Caco-2 (cell line): ENCODE results near the gene C21orf58. TPM values are rescaled to one million over a fixed set of nuclear protein-coding genes. Genes with fewer than 3 reads are reported as not detected.

ENCODE experiments used
- BruUV-seq: library from RNA; stranded (reverse); fragments of 400-500 nt; replicated peaks from 2 replicates; lab custom pipeline; 2021; lab: Mats Ljungman, UMichigan
- CTCF ChIA-PET: fragments of 300-600 bp; sonication (Branson Sonifier 250); formaldehyde crosslinking; loops from one replicate; lab custom pipeline; 2022; ENCODE audit warnings: antibody characterized with exemption; lab: Charles Lee
- POLR2A ChIA-PET: fragments of 300-600 bp; sonication (Branson Sonifier 250); formaldehyde crosslinking; loops from one replicate; lab custom pipeline; 2022; ENCODE audit warnings: antibody characterized with exemption; lab: Charles Lee
- DNase-seq, 2 experiments: peaks; one replicate each; pipeline versions ENCODE4 v3.0.0 to v3.0.0-alpha.2; 2020 to 2022
- H3K27me3 ChIP-seq: replicated peaks from 2 replicates; pipeline ENCODE4 v1.6.0; 2011; ENCODE audit warnings: low read length; ENCODE audit not compliant: control insufficient read depth, insufficient read depth
- H3K36me3 ChIP-seq: 2 replicates; pipeline ENCODE4 v1.5.1; 2011; ENCODE audit warnings: low read length; ENCODE audit not compliant: control insufficient read depth, insufficient read depth
- H3K4me1 ChIP-seq: fragments of 250-450 bp; sonication (Bioruptor Pico); 2 replicates; pipeline ENCODE4 v1.5.1; 2020; ENCODE audit warnings: mild to moderate bottlenecking
- H3K4me3 ChIP-seq: 2 replicates; pipeline ENCODE4 v1.5.1; 2011; ENCODE audit warnings: low read depth, mild to moderate bottlenecking, control low read depth, low read length
- H3K9me3 ChIP-seq: fragments of 250-450 bp; sonication (Bioruptor Pico); 2 replicates; pipeline ENCODE4 v1.5.1; 2020; ENCODE audit warnings: mild to moderate bottlenecking, moderate library complexity
- H3K27ac Mint-ChIP-seq: one replicate; pipeline ENCODE4 v1.8.0; 2022; ENCODE audit warnings: mixed read lengths; ENCODE audit not compliant: unreplicated experiment
- H3K27me3 Mint-ChIP-seq: one replicate; pipeline ENCODE4 v1.8.0; 2022; ENCODE audit warnings: mixed read lengths; ENCODE audit not compliant: insufficient read depth, unreplicated experiment
- H3K36me3 Mint-ChIP-seq: one replicate; pipeline ENCODE4 v1.8.0; 2022; ENCODE audit warnings: mild to moderate bottlenecking, mixed read lengths; ENCODE audit not compliant: insufficient read depth, unreplicated experiment
- H3K4me1 Mint-ChIP-seq: one replicate; pipeline ENCODE4 v1.8.0; 2022; ENCODE audit warnings: low read depth, mixed read lengths; ENCODE audit not compliant: unreplicated experiment
- H3K4me3 Mint-ChIP-seq: one replicate; pipeline ENCODE4 v1.8.0; 2022; ENCODE audit warnings: mild to moderate bottlenecking, moderate library complexity, mixed read lengths; ENCODE audit not compliant: unreplicated experiment
- H3K9me3 Mint-ChIP-seq: one replicate; pipeline ENCODE4 v1.8.0; 2022; ENCODE audit warnings: mixed read lengths; ENCODE audit not compliant: unreplicated experiment
- intact Hi-C: fragments of 100-400 bp; cut with micrococcal nuclease; formaldehyde crosslinking; loops from one replicate; pipeline ENCODE4 v1.10.0; 2022; ENCODE audit not compliant: unreplicated experiment
- total RNA-seq: library from RNA; stranded (reverse); gene quantifications from 2 replicates; pipeline ENCODE4 v1.2.3, GENCODE V29; 2022
- TF ChIP-seq, protein P1 (sequence below), 2 experiments: fragments of 200-600 bp in 1 of 2; IDR thresholded peaks; 1 replicate in 1 of 2; 2 replicates in 1 of 2; pipeline versions ENCODE4 v1.5.1 to v1.8.0; 2011 to 2022; ENCODE audit warnings: antibody characterized with exemption in 1 of 2, control low read depth in 1 of 2, inconsistent platforms in 1 of 2, low read depth in 1 of 2, low read length in 1 of 2, mild to moderate bottlenecking in 1 of 2, moderate library complexity in 1 of 2; ENCODE audit not compliant: insufficient read depth in 1 of 2, severe bottlenecking in 1 of 2, unreplicated experiment in 1 of 2

The C21orf58 gene
- total RNA-seq, 1 experiment from 2014 or later = 17.7 TPM

DNA sequence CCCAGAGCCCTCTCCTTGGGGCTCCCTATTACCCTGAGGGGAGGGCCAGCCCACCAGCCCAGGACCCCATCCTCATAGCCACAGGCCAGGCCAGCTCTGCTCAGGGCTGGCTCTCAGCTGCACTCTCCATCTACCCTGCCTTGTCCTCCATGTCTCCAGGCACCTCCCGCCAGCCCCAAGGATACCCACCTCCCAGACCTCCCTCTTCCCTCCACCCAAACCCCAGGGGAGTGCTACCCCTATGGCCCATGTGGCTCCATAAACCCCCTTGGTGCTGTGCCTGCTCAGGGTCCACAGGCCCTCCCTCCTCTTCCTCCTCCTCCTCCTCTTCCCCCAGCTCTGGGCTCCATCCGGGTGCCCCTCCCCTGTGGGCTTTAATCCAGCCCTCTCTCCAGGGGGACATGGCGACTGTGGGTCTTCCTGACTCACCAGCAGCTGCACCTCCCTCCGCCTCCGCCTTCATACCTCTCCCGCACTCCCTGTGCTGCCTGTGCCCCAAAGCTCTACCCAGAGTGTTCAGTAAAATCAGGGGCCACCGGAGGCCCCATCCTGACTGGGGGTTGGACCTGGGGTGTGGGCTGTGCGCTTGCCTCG lies 28.4 kb downstream of the C21orf58 start:
- ChIA-PET POLR2A (no interaction called here), CTCF (no interaction called here)
- no peak for DNase-seq
- H3K4me1 Mint-ChIP-seq = no peaks in the 10 kb centered on the region
- no peaks in the 10 kb centered on the region for H3K9me3 Mint-ChIP-seq
- Histone ChIP-seq H3K9me3 (no peaks in the 10 kb centered on the region), H3K4me3 (no peak overlapping the region), H3K4me1 (no peaks in the 10 kb centered on the region; the same call in 1 of the 2 replicates), H3K27me3 (no peaks in the 10 kb centered on the region), H3K36me3 (no peaks in the 10 kb centered on the region)
- intact Hi-C loops = no loop called here
- TF ChIP-seq, protein P1, sequence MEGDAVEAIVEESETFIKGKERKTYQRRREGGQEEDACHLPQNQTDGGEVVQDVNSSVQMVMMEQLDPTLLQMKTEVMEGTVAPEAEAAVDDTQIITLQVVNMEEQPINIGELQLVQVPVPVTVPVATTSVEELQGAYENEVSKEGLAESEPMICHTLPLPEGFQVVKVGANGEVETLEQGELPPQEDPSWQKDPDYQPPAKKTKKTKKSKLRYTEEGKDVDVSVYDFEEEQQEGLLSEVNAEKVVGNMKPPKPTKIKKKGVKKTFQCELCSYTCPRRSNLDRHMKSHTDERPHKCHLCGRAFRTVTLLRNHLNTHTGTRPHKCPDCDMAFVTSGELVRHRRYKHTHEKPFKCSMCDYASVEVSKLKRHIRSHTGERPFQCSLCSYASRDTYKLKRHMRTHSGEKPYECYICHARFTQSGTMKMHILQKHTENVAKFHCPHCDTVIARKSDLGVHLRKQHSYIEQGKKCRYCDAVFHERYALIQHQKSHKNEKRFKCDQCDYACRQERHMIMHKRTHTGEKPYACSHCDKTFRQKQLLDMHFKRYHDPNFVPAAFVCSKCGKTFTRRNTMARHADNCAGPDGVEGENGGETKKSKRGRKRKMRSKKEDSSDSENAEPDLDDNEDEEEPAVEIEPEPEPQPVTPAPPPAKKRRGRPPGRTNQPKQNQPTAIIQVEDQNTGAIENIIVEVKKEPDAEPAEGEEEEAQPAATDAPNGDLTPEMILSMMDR (IDR thresholded peaks at IDR 0.05; ENCODE audit: insufficient read depth in 1 of 2, low read depth in 1 of 2, low read length in 1 of 2, severe bottlenecking in 1 of 2, unreplicated experiment in 1 of 2) = no peak
- H3K27ac Mint-ChIP-seq = no peak overlapping the region
- BruUV-seq = no TSS peak
- H3K27me3 Mint-ChIP-seq = no peaks in the 10 kb centered on the region
- H3K4me3 Mint-ChIP-seq = no peak overlapping the region
- peaks cover 21% of the 10 kb centered on the region for H3K36me3 Mint-ChIP-seq

DNA sequence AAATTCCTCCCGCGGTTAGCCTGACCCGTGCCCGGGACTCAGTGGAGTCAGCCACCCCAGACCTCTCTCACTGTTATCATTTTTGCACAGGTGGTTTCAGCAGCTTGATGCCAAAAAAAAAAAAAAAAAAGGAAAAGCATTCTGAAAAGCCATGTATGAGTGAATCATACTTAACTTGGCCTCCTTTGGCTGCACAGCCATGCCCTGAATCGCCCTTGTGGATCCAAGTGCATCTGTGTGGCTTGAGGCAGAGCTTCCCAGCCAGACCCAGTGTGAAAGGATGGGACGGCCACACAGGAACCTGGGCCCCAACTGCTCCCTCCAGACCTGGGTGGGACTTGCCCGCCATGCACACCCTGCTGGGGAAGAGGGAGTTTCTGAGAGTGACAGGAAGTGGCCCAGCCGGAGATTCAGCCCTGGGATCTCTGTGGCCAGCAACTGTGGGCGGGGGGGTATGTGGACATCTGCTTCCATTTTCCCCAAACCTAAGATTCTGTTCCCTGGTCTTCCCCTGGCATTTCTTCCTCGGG lies 29.0 kb downstream of the C21orf58 start:
- Mint-ChIP-seq H3K9me3 (no peaks in the 10 kb centered on the region), H3K4me3 (no peak overlapping the region), H3K27ac (no peak overlapping the region), H3K4me1 (no peaks in the 10 kb centered on the region), H3K36me3 (peaks cover 24% of the 10 kb centered on the region), H3K27me3 (no peaks in the 10 kb centered on the region)
- Histone ChIP-seq H3K4me1 (no peaks in the 10 kb centered on the region; the same call in 1 of the 2 replicates), H3K9me3 (no peaks in the 10 kb centered on the region), H3K36me3 (no peaks in the 10 kb centered on the region), H3K27me3 (no peaks in the 10 kb centered on the region), H3K4me3 (no peak overlapping the region)
- BruUV-seq = no TSS peak
- TF ChIP-seq, protein P1 (IDR thresholded peaks at IDR 0.05; ENCODE audit: insufficient read depth in 1 of 2, low read depth in 1 of 2, low read length in 1 of 2, severe bottlenecking in 1 of 2, unreplicated experiment in 1 of 2) = no peak
- DNase-seq = no peak
- intact Hi-C loops = no loop called here
- CTCF ChIA-PET = no interaction called here
- POLR2A ChIA-PET = no interaction called here

DNA sequence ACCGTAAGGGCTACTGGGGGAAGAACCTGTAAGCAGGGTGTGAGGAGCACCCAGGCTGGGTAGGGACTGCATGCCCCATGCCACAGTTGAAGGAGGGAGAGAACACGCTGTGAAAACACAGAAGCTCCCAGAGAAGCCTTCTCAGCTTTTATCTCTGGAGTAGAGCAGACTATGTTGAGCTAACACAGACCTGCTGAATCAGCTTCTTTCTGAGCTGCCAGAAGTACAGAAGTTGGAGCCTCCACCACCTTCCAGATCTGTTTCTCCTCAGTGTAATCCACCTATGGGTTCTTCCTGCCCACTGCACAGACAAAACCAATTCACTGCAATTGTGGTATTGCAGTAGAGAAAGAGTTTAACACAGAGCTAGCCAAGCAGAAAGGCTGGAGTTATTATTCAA lies 32.1 kb downstream of the C21orf58 start:
- ChIA-PET CTCF (no interaction called here), POLR2A (no interaction called here)
- no peaks in the 10 kb centered on the region for H3K36me3 ChIP-seq
- no peaks in the 10 kb centered on the region for H3K9me3 ChIP-seq
- no peak overlapping the region for H3K4me3 ChIP-seq
- Mint-ChIP-seq H3K27me3 (no peaks in the 10 kb centered on the region), H3K27ac (no peak overlapping the region), H3K36me3 (peaks cover 34% of the 10 kb centered on the region), H3K4me1 (no peaks in the 10 kb centered on the region), H3K9me3 (no peaks in the 10 kb centered on the region), H3K4me3 (no peak overlapping the region)
- intact Hi-C loops = no loop called here
- H3K27me3 ChIP-seq = no peaks in the 10 kb centered on the region
- BruUV-seq = no TSS peak
- TF ChIP-seq, protein P1 (IDR thresholded peaks at IDR 0.05; ENCODE audit: insufficient read depth in 1 of 2, low read depth in 1 of 2, low read length in 1 of 2, severe bottlenecking in 1 of 2, unreplicated experiment in 1 of 2) = no peak
- H3K4me1 ChIP-seq = no peaks in the 10 kb centered on the region; the same call in 1 of the 2 replicates
- no peak for DNase-seq
